HCT116 (cell line): ENCODE data around the gene CELF4. TPM values are rescaled to one million over a fixed set of nuclear protein-coding genes. Genes with fewer than 3 reads are reported as not detected.

Source experiments
- ATAC-seq: fragments of 200-7000 bp; cut with Tn5 transposase; 2 replicates; pipeline ENCODE4 v1.9.1; 2020; ENCODE audit warnings: mild to moderate bottlenecking, moderate library complexity
- BruUV-seq: library from RNA; stranded (reverse); fragments of 400-500 nt; replicated peaks from 2 replicates; lab custom pipeline; 2021; lab: Mats Ljungman, UMichigan
- CTCF ChIA-PET: fragments of 300-600 bp; sonication (Branson Sonifier 250); formaldehyde crosslinking; loops from one replicate; lab custom pipeline; 2021; ENCODE audit warnings: antibody characterized with exemption; lab: Charles Lee
- POLR2A ChIA-PET: fragments of 300-600, 350-600 bp; sonication (Branson Sonifier 250); formaldehyde crosslinking; loops from one replicate; lab custom pipeline; 2021; ENCODE audit warnings: antibody characterized with exemption; lab: Charles Lee
- RAD21 ChIA-PET, 2 experiments: fragments of 300-600 bp; sonication (Branson Sonifier 250); formaldehyde crosslinking; loops; one replicate each; lab custom pipeline; 2023; ENCODE audit warnings: low total read pairs in 2 of 2; ENCODE audit not compliant: uncharacterized antibody in 2 of 2, unreplicated experiment in 2 of 2, low non-redundant PET in 1 of 2; lab: Charles Lee
- DNase-seq: peaks from one replicate; pipeline ENCODE4 v3.0.0-alpha.2; 2010; ENCODE audit warnings: low read depth, low spot score
- H2AFZ ChIP-seq: fragments of 200-600 bp; shearing (Covaris generic), sonication (generic); 2 replicates; pipeline ENCODE4 v1.6.1; 2017; ENCODE audit warnings: low read depth, mixed run types, mixed read lengths, antibody characterized with exemption, low read length; ENCODE audit not compliant: poor library complexity, severe bottlenecking
- H3K27ac ChIP-seq: 2 replicates; pipeline ENCODE4 v1.5.1; 2012; ENCODE audit warnings: low read depth, low read length
- H3K27me3 ChIP-seq: fragments of 200-600 bp; sonication (generic); 2 replicates; pipeline ENCODE4 v1.6.1; 2016; ENCODE audit warnings: mixed run types, low read length, mixed read lengths; ENCODE audit not compliant: insufficient read depth
- H3K36me3 ChIP-seq, 2 experiments: fragments of 200-500 bp in 1 of 2; fragments of 200-600 bp in 1 of 2; sonication (Bioruptor generic) in 1 of 2; sonication (generic) in 1 of 2; 2 replicates each; pipeline versions ENCODE4 v1.5.1 to v1.6.1; 2014 to 2016; ENCODE audit warnings: low read length in 2 of 2, inconsistent platforms in 1 of 2, mixed read lengths in 1 of 2, mixed run types in 1 of 2; ENCODE audit not compliant: insufficient read depth in 2 of 2, control insufficient read depth in 1 of 2
- H3K4me1 ChIP-seq, 2 experiments: fragments of 200-600 bp in 1 of 2; sonication (generic) in 1 of 2; 2 replicates each; pipeline versions ENCODE4 v1.5.1 to v1.6.1; 2012 to 2017; ENCODE audit warnings: low read length in 2 of 2, inconsistent platforms in 1 of 2, mild to moderate bottlenecking in 1 of 2, mixed read lengths in 1 of 2, mixed run types in 1 of 2, moderate library complexity in 1 of 2; ENCODE audit not compliant: insufficient read depth in 2 of 2, control insufficient read depth in 1 of 2
- H3K4me2 ChIP-seq: fragments of 200-600 bp; sonication (generic); 2 replicates; pipeline ENCODE4 v1.6.1; 2017; ENCODE audit warnings: mixed run types, low read length, mixed read lengths
- H3K4me3 ChIP-seq, 2 experiments: fragments of 200-600 bp in 1 of 2; sonication (generic) in 1 of 2; replicated peaks in 1 of 2; 2 replicates each; pipeline ENCODE4 v1.5.1; 2011 to 2016; ENCODE audit warnings: low read length in 2 of 2, control low read depth in 1 of 2, low read depth in 1 of 2, mild to moderate bottlenecking in 1 of 2, mixed read lengths in 1 of 2, mixed run types in 1 of 2
- H3K79me2 ChIP-seq: fragments of 200-600 bp; sonication (generic); 2 replicates; pipeline ENCODE4 v1.6.1; 2017; ENCODE audit warnings: mild to moderate bottlenecking, mixed run types, low read length, moderate library complexity, mixed read lengths; ENCODE audit not compliant: insufficient read depth
- H3K9ac ChIP-seq: fragments of 200-600 bp; sonication (generic); 2 replicates; pipeline ENCODE4 v1.6.1; 2016; ENCODE audit warnings: low read length, mixed read lengths
- H3K9me2 ChIP-seq: fragments of 200-600 bp; sonication (generic), shearing (Covaris generic); 2 replicates; pipeline ENCODE4 v1.6.1; 2017; ENCODE audit warnings: mixed run types, mild to moderate bottlenecking, moderate library complexity; ENCODE audit not compliant: insufficient read depth
- H3K9me3 ChIP-seq, 2 experiments: fragments of 200-500 bp in 1 of 2; fragments of 200-600 bp in 1 of 2; sonication (Bioruptor generic) in 1 of 2; sonication (generic) in 1 of 2; 2 replicates each; pipeline ENCODE4 v1.6.1; 2014 to 2017; ENCODE audit warnings: low read length in 2 of 2, mixed read lengths in 2 of 2, inconsistent platforms in 1 of 2, low read depth in 1 of 2, mild to moderate bottlenecking in 1 of 2, mixed run types in 1 of 2, moderate library complexity in 1 of 2; ENCODE audit not compliant: control insufficient read depth in 1 of 2, insufficient read depth in 1 of 2
- H4K20me1 ChIP-seq: fragments of 200-600 bp; sonication (generic), shearing (Covaris generic); 2 replicates; pipeline ENCODE4 v1.6.1; 2017; ENCODE audit warnings: mixed run types, mild to moderate bottlenecking, moderate library complexity; ENCODE audit not compliant: insufficient read depth
- EGR1 ChIP-seq: IDR thresholded peaks from 2 replicates; pipeline ENCODE4 v1.6.1; 2012; ENCODE audit warnings: low read depth
- ELF1 ChIP-seq: IDR thresholded peaks from 2 replicates; pipeline ENCODE4 v1.6.1; 2012; ENCODE audit warnings: low read depth, borderline replicate concordance
- EZH2 ChIP-seq: fragments of 200-600 bp; sonication (generic); IDR thresholded peaks from 2 replicates; pipeline ENCODE4 v1.6.1; 2017; ENCODE audit warnings: antibody characterized with exemption, mixed run types
- SIN3A ChIP-seq: IDR thresholded peaks from 2 replicates; pipeline ENCODE4 v1.6.1; 2012; ENCODE audit warnings: low read depth
- TCF7L2 ChIP-seq: IDR thresholded peaks from 2 replicates; pipeline ENCODE4 v1.7.0; 2011; ENCODE audit warnings: borderline replicate concordance, inconsistent platforms; ENCODE audit not compliant: insufficient read depth, insufficient read length; ENCODE audit errors: extremely low read depth
- intact Hi-C: fragments of 100-400 bp; cut with micrococcal nuclease; formaldehyde crosslinking; loops from 2 replicates; pipeline ENCODE4 v1.10.0; 2022
- total RNA-seq: library from RNA; stranded (reverse); gene quantifications from one replicate; pipeline ENCODE4 v1.2.1, GENCODE V29; 2021; ENCODE audit not compliant: unreplicated experiment
- TF ChIP-seq, protein P1 (sequence below): IDR thresholded peaks from 2 replicates; pipeline ENCODE4 v1.6.1; 2012
- TF ChIP-seq, protein P2 (sequence below): IDR thresholded peaks from 2 replicates; pipeline ENCODE4 v1.6.1; 2012

The CELF4 gene
- total RNA-seq, 1 experiment from 2014 or later = not detected

GRCh38 chr18:37536656-37537055 is 28.9 kb downstream of the CELF4 start:
- BruUV-seq = no TSS peak

GRCh38 chr18:37535968-37536367 is 29.6 kb downstream of the CELF4 start:
- H3K9me3 ChIP-seq = no peaks in the 10 kb centered on the region
- intact Hi-C loops = no loop called here
- H3K27me3 ChIP-seq = peaks cover 50% of the 10 kb centered on the region
- no peak for ATAC-seq
- H3K9me2 ChIP-seq = no peaks in the 10 kb centered on the region
- ChIA-PET POLR2A (no interaction called here), CTCF (no interaction called here), RAD21 (no interaction called here)
- TF ChIP-seq EZH2 (no peak), SIN3A (no peak), TCF7L2 (no peak), EGR1 (no peak), ELF1 (no peak)
- TF ChIP-seq, protein P1, sequence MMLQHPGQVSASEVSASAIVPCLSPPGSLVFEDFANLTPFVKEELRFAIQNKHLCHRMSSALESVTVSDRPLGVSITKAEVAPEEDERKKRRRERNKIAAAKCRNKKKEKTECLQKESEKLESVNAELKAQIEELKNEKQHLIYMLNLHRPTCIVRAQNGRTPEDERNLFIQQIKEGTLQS = no peak
- TF ChIP-seq, protein P2, sequence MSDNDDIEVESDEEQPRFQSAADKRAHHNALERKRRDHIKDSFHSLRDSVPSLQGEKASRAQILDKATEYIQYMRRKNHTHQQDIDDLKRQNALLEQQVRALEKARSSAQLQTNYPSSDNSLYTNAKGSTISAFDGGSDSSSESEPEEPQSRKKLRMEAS = no peak
- DNase-seq = no peak
- no peak overlapping the region for H2AFZ ChIP-seq
- H3K4me2 ChIP-seq = no peak overlapping the region
- no peaks in the 10 kb centered on the region for H3K36me3 ChIP-seq
- BruUV-seq = no TSS peak
- no peaks in the 10 kb centered on the region for H3K79me2 ChIP-seq
- no peak overlapping the region for H3K9ac ChIP-seq
- H3K27ac ChIP-seq = no peak overlapping the region
- no peaks in the 10 kb centered on the region for H3K4me1 ChIP-seq
- H4K20me1 ChIP-seq = no peaks in the 10 kb centered on the region
- H3K4me3 ChIP-seq = no peak overlapping the region

More at GRCh38 chr18:37536656-37537055, 28.9 kb downstream of the CELF4 start:
- Histone ChIP-seq H3K4me1 (no peaks in the 10 kb centered on the region), H3K4me3 (no peak overlapping the region), H3K79me2 (no peaks in the 10 kb centered on the region), H3K27me3 (peaks cover 43% of the 10 kb centered on the region), H2AFZ (no peak overlapping the region), H3K9me2 (no peaks in the 10 kb centered on the region), H3K36me3 (no peaks in the 10 kb centered on the region), H4K20me1 (no peaks in the 10 kb centered on the region), H3K9me3 (no peaks in the 10 kb centered on the region), H3K4me2 (no peak overlapping the region), H3K27ac (no peak overlapping the region), H3K9ac (no peak overlapping the region)
- CTCF ChIA-PET = no interaction called here
- RAD21 ChIA-PET = no interaction called here
- POLR2A ChIA-PET = no interaction called here
- TF ChIP-seq EZH2 = no peak
- TF ChIP-seq, protein P1 = no peak
- intact Hi-C loops = no loop called here
- DNase-seq (no peak), ATAC-seq (no peak)
